HG03575 (cell line): Measurements from ENCODE around the gene FKBP1B.
"Not testable (repeated sequence)": the region's sequence is repeated elsewhere in the genome, so short reads cannot be mapped to it uniquely, and the experiment has no call there.

ENCODE experiments used
- ATAC-seq: cut with Tn5 transposase; IDR thresholded peaks from one replicate; pipeline ENCODE4 v1.9.1; 2021; ENCODE audit not compliant: unreplicated experiment, insufficient number of reproducible peaks, low FRiP score; ENCODE audit errors: extremely low read depth

Gene FKBP1B

DNA sequence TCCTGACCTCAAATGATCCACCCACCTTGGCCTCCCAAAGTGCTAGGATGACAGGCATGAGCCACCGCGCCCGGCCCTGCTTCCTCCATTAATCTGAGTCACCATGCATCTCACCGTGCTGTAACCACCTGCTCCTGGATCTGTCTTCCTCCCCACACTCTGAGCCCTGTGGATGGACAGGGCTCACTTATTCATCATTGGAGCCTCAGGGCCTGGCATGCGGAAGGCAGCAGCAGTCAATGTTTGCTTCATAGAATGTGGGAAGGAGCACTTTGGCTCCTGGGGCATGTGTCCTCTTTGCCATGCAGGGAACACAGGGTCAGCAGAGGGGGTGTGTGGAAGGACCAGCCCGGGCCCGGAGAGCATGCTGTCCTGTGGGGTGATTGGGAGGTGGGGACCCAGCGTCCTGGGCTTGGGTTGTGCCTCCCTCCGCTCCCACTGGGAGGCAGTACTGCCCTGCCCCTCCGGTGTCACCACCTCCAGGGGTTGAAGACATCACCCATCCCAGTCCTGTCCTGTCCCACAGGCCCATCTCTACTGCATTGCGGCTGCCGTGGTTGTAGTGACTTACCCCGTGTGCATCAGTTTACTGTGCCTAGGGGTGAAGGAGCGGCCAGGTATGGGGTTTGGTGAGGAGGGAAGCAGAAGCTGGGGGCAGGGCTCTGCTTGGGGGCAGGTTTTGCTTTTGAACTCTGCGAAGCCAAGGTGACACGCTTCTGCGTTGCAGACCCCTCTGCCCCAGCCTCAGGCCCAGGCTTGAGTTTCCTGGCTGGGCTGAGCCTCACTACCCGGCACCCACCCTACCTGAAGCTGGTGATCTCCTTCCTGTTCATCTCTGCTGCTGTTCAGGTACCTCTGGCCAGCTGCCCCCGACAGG, 28.2 kb upstream of the FKBP1B start:
- ATAC-seq, result no peak

DNA sequence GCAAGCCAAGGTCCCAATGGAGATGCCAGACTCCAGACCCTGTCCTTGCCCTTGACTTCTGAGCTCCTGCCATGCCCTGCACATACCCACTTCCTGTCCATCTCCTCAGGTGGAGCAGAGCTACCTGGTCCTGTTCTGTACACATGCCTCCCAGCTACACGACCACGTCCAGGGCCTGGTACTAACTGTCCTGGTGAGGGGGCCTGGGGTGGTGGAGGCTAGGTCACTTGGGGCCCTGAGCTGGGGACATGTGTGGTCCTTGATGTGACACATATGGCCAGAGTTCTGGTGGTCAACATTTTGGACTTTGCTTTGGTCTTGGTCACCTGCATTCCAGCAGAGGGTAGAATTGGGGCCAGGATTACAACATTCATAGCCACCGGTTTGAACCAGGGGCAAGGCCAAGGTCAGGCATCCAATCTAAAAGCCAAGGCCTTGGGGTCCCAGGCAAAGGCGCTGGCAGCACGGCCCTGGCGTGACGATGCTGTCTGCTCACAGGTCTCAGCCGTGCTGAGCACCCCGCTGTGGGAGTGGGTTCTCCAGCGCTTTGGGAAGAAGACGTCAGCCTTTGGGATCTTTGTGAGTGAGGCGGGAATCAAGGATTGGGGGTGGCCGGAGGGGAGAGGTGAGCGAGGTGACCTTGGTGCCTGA, 27.1 kb upstream of the FKBP1B start:
- no peak for ATAC-seq

DNA sequence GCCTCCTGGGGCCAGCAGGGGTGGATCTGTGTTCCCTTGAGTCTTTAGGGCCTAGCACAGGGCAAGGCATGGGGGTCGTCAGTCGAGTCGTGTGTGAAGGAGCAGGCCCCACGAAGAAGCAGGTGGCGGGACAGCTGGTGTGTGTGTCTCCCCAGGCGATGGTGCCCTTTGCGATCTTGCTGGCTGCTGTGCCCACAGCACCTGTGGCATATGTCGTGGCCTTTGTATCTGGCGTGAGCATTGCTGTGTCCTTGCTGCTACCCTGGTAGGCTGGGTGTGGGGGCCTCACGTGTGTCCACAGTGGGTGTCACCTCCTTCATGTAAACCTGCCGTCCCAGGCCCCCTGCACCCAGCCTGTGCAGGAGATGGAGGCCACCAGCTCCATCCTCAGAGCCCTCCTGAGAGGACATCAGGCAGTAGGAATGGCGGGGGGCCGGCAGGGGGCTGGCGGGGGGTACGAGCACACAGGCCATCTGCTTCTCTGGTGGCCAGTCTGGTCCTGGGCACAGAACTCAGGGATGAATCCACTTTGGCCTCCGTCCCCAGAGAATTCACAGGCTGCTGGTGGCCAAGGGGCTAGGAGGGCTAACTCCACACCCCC, 26.5 kb upstream of the FKBP1B start:
- ATAC-seq, result no peak

DNA sequence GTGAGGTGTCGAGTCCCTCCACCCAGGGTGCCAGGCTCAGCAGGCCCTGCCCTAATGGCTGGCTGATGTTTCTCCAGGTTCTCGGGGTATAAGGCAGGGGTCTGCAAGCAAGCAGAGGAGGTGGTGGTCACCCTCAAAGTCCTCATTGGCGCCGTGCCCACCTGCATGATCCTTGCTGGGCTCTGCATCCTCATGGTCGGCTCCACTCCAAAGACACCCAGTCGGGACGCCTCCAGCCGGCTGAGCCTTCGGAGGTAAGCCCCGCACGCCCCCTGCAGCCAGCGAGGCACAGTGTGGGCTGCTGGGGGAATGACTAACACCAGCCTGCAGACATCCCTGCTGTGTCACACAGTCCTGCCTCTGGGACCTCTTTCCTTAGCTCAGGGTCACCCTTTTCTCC, 25.5 kb upstream of the FKBP1B start:
- ATAC-seq, result no peak

DNA sequence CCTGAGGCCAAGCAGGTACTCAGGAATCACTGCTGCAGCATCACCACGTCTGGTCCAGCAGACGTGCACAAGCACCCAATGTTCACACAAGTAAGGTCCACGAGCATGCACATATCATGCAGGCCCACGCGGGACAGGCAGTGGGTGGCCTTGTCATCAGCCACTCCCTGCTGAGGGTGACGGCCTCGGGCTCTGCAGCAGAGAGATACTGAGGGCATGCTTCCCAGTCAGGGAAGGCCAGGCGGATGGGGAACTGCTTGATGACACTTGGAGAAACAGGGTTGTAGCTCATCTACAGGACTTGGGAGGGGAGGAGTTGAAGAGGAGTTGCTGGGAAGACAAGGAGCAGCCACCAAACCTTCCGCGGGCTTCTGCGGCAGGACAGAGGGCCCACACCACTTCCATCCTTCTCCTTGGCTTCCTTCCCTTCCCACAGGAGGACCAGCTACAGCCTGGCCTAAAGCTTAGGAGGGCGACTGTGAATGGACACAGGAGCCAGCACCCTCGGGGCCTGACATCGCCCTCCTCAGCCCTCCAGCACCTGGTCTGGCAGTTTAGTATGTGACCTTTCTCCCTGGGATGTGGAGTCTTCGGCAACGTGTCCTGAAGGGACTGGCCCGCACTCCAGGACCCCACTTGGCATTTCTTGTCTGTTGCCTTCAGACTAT, 24.4 kb upstream of the FKBP1B start:
- ATAC-seq, result no peak

DNA sequence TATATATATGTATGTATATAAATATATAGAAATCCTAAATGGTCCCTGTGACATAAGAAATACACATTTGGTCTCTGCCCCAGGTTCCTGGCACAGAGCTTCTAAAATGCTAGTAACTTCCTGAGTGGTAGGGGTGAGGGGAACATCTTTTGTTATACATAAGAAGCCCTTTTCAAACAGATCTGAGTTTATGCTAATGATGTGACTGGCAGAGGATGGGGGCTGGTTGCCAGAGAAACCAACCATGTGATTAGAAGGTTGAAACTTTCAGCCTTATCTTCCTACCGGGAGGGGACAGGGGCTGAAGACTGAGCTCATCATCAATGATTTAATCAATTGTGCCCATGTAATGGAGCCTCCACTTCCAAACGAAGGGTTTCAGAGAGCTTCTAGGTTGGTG, 23.3 kb upstream of the FKBP1B start:
- ATAC-seq, result no peak

DNA sequence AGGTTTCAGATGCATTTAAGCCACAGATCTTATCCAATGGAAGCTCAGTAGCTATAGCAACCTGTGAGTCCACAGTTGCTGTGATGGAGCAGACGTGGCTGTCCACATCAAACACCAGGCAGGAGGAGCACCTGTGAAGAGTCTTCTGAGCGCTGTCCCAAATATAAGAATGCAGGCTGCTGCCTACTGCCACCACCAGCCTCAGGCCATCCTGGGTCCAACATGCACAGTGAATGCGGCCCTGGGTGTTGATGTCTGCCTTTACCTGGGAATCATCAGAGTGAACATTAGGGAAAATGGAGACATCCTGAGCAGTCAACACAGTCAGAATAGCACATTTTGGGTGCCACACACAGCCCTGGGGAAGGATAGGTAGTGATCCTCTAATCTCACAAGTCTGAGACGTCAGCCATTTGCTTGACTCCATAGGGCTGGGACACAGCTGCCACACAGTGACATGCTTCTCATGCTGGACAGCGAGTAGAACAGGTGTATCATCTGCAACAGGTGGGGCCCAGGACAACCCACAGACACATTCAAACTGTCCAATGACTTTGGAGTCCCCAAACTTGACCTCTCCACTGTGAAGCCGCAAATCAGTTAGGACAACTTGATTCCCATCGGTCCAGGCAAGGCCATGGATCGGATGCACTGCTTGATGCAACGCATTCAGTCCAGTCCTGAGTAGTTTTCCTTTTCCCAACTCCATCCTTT, 10.6 kb upstream of the FKBP1B start:
- ATAC-seq, result no peak

DNA sequence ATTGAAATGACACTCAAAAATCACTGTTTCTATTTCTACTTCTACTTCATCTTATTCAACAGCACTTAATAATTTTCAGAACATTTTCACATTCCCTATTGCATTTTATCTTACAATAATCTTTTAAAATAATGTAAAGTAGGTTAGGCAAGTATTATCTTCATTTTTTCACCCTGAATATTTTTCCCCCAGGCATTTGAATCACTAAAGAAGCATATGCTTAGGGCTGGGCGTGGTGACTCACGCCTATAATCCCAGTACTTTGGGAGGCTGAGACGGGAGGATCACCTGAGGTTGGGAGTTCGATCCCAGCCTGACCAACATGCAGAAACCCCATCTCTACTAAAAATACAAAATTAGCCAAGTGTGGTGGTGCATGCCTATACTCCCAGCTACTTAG, 9.0 kb upstream of the FKBP1B start:
- no peak for ATAC-seq

DNA sequence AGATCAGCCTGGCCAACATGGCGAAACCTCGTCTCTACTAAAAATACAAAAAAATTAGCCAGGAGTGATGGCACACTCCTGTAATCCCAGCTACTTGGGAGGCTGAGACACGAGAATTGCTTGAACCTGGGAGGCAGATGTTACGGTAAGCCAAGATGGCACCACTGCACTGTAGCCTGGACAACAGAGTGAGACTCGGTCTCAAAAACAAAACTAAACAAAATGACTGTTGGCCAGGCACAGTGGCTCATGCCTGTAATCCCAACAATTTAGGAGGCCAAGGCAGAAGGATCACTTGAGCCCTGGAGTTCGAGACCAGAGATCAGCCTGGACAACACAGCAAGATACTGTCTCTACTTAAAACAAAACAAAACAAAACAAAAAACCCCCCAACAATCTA, 6.4 kb upstream of the FKBP1B start:
- ATAC-seq, result not testable (repeated sequence)

DNA sequence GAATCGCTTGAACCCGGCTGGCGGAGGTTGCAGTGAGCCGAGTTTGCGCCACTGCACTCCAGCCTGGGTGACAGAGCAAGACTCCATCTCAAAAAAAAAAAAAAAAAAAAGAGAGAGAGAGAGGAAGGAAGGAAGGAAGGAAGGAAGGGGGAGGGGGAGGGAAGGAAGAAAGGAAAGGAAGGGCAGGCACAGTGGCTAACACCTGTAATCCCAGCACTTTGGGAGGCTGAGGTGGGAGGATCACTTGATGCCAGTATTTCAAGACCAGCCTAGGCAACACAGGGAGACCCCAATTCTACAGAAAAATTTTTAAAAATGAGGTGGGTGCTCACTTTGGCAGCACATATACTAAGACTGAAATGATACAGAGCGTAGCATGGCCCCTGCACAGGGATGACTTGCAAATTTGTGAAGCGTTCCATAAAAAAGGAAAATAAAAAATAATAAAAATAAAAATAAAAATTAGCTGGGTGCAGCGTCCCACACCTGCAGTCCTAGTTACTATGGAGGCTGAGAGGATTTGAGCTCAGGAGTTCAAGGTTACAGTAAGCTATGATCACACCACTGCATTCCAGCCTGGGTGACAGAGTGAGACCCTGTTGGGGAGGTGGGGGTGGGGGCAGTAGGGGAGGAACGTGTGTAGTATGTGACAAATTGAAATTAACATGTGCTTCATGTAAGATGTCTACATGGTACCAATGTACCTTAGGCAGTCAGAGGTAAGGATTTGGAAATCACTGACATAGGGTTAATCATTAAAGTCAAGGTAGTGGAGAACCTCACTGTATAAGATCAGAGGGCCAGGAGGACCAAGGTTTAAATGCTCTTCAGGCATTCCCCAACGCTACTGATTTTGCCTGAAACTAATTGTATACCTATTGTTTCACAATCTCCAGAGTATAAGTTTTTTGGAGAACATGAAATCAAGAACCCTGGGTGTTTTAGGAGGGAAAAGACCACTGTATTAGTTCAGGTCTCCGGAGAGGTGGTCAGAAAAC, 3.7 kb upstream of the FKBP1B start:
- no peak for ATAC-seq

DNA sequence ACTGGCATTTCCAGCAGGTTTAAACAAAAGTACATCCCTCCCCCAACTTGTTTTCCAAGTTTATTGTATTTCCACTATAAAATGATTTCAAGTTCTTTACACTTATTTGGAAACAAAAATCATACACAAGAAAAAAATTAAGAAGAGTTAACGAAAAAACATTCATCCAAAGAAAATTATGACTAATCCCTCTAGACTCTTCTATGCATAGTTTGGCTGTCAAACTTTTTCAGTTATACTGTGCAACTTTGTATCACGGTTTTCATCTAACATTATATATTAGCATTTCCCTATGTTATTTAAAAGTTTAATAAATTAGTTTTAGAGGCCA, 3.0 kb upstream of the FKBP1B start:
- no peak for ATAC-seq

DNA sequence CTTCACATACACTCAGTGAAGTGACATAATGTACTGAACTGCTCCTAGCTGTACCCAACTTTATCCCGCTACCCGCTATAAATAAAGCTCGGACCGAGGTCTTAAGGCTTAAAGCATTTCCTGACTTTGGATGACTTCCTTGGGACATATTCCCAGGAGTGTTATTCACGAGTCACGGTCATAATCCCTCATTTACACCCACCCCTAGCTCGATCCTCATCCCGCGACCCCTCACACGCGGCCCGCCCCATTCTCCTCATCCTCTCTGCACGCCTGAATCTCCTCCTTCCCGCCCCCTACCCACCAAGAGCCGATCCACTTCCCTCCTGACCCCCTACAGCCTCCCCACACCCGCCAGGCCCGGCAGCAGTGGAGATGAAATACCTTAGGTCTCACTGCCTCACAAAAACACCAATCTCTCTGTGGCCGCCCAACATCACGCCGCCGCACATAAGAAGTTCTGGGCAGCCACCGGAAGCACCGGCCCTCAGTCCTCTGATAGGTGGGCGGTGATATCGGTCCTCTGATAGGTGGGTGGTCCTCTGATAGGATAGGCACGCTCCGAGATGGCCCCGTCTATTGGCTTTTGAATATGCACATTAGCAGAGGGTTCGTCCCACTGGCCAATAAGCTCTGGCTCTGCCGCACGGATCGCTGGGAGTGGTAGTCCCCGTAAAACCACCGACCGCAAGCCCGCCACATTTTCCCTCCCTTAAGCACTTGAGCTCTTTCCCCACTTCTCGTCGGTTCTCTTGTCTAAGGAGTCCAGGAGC, 2.4 kb upstream of the FKBP1B start, which contains the start of gene WDCP:
Gene WDCP, minus strand, starts transcription at position 462 of the 773 bp plus-strand sequence. CDS start 7,897 bp downstream, outside the sequence.
- peak; percentile 95 for ATAC-seq

DNA sequence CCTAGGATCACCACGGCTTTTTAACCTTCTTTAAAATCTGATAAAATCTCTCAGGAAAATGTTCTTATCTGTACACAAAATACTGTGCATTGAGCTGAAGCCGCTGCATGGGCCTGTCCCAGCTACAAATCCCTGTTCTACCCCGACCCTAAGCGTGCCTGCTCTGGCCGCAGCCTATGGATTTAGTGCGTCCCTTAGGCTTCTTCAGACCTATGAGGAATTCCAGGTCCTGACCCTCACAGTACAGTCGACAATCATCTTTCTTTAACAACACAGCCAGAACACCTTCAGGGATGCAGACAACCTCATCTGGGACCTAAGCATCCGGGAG, 1.9 kb upstream of the FKBP1B start:
- ATAC-seq, result no peak

DNA sequence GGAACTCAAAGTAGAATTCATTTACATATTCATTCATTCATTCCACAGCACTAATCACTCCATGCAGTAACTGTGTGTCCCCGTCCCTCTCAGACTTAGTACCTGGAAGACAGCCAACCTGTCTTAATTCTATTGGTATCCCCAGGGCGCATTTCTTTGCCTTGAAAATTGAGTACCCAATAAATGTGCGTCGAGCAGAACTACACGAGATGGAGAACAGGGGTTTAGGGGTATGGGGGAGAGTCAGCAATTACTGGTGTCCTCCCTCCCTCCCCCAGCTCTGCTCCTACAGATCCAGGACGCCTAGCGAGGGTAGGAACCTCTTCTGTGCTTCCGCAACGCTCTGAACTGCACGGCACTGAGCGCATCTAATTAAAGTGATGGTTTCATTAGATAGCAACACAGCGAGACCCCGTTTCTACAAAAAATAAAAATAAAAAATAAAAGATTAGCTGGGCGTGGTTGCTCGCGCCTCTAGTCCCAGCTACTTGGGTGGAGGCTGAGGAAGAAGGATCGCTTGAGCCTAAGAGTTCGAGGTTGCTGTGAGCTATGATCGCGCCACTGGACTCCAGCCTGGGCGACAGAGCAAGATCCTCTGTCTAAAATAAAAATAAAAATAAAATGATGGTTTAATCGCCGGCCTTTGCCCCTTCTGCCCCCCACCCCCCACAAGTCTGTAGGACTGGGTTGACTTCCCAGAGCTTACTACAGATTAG, 614 bp upstream of the FKBP1B start:
- ATAC-seq, result no peak

DNA sequence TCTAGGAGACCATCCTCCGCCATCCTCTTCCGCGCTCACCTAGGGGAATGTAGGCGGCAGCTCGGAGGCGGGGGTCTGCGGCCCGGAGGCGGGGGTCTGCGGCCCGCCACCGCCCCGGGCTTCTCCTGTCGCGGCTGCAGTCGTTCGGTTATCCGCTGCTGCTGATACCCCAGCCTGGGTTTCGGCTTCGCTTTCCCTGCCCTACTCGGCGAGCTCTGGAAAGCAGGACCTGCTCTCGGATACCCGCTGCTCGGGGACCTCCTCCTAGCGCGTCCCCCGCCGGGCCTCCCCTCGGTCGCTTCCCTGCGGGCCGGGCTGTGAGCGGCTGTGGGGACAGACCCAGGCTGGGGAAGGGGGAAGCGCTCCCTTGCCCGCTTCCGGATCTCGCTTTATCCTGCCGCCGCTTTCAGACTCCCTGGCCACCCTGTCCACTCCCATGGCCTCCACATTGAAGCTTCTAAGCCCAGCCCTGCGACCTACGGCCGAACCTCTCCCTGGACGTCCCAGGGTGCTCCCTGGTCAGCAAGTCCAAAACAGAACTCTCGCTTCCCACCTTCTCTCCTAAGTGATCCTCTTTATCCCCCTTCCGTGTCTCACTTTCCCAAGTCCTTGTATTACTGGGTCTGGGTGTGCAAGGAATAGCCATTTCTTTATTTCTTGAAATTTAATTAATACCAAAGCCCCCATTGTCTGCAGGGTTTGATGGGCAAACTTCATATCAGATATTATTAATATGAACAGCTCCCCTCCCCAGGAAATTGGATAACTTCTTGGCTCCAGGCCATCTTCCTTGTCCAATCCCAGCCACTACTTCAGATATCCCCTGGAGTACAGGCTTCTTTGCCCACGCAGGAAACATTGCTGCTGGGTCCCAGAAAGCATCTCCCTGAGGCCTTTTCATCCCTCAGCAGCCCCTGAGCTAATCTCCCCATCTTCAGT, 769 bp downstream of the FKBP1B start:
- no peak for ATAC-seq

DNA sequence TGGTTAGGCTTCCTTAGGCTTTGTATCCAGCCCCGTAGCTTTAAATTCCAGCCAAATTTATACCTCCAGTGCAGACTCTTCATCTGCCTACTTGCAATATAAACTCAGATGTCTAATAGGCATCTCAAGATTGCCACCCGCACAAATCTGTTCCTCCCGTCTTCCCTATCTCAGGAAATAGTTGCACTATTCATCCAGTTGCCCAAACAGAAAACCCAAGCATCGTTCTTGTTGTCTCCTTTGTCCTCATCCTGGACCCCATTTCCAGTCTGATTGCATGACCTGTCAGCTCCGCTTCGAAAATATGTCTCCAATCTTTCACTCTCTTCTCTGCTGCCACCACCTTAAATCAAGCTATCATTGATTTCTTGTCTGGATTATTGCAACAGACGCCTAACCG, 2.3 kb downstream of the FKBP1B start:
- no peak for ATAC-seq
